GM18868 (cell line): ENCODE data around the gene FRMD7.
A peak's percentile ranks its signal among the peaks of the same experiment; 100 is the strongest.
"Not testable (repeated sequence)": the region's sequence is repeated elsewhere in the genome, so short reads cannot be mapped to it uniquely, and the experiment has no call there.

Experiments
- ATAC-seq: cut with Tn5 transposase; IDR thresholded peaks from one replicate; pipeline ENCODE4 v1.9.1; 2021; ENCODE audit warnings: mild to moderate bottlenecking, moderate library complexity; ENCODE audit not compliant: unreplicated experiment

FRMD7 gene

GRCh38 chrX:132093239-132093860 lies 34.5 kb downstream of the FRMD7 start:
- ATAC-seq = no peak

- peak; percentile 98 for ATAC-seq
Measured at GRCh38 chrX:132092439-132093065, 35.3 kb downstream of the FRMD7 start.

GRCh38 chrX:132090403-132091159 lies 37.2 kb downstream of the FRMD7 start:
- no peak for ATAC-seq

GRCh38 chrX:132088864-132089263 lies 39.0 kb downstream of the FRMD7 start:
- no peak for ATAC-seq

GRCh38 chrX:132086672-132087071 lies 41.1 kb downstream of the FRMD7 start:
- ATAC-seq = no peak

GRCh38 chrX:132085786-132086185 lies 42.0 kb downstream of the FRMD7 start:
- no peak for ATAC-seq

- ATAC-seq = no peak
Measured at GRCh38 chrX:132077912-132078311, 49.9 kb downstream of the FRMD7 start.

GRCh38 chrX:132077414-132077813 lies 50.4 kb downstream of the FRMD7 start:
- ATAC-seq = no peak

GRCh38 chrX:132071254-132071653 lies 56.6 kb downstream of the FRMD7 start:
- ATAC-seq = peak; percentile 47

GRCh38 chrX:132068405-132068804 lies 59.4 kb downstream of the FRMD7 start:
- ATAC-seq = no peak

GRCh38 chrX:132063862-132064261 lies 64.0 kb downstream of the FRMD7 start:
- no peak for ATAC-seq

GRCh38 chrX:132063334-132063733 lies 64.5 kb downstream of the FRMD7 start:
- no peak for ATAC-seq

- no peak for ATAC-seq
Measured at GRCh38 chrX:132059973-132060540, 67.8 kb downstream of the FRMD7 start.

GRCh38 chrX:132058975-132059374 lies 68.8 kb downstream of the FRMD7 start:
- ATAC-seq = no peak

GRCh38 chrX:132058050-132058449 lies 69.8 kb downstream of the FRMD7 start:
- no peak for ATAC-seq

GRCh38 chrX:132051778-132052177 lies 76.0 kb downstream of the FRMD7 start:
- ATAC-seq = not testable (repeated sequence)

- no peak for ATAC-seq
Measured at GRCh38 chrX:132046533-132046932, 81.3 kb downstream of the FRMD7 start.

- ATAC-seq = no peak
Measured at GRCh38 chrX:132045456-132045855, 82.4 kb downstream of the FRMD7 start.

- ATAC-seq = no peak
Measured at GRCh38 chrX:132044953-132045352, 82.9 kb downstream of the FRMD7 start.

- no peak for ATAC-seq
Measured at GRCh38 chrX:132043977-132044376, 83.8 kb downstream of the FRMD7 start.

GRCh38 chrX:132041015-132041414 lies 86.8 kb downstream of the FRMD7 start:
- no peak for ATAC-seq

GRCh38 chrX:132040066-132040465 lies 87.8 kb downstream of the FRMD7 start:
- no peak for ATAC-seq
